Nephron progenitor cell (in vitro differentiated cells): ENCODE results near the gene IGF1R.

ENCODE experiments used
- DNase-seq: peaks from one replicate; pipeline ENCODE4 v3.0.0; 2021
- H3K27ac Mint-ChIP-seq: 2 replicates; pipeline ENCODE4 v1.8.0; 2021; ENCODE audit warnings: mild to moderate bottlenecking, moderate library complexity, mixed read lengths
- H3K27me3 Mint-ChIP-seq: 2 replicates; pipeline ENCODE4 v1.8.0; 2021; ENCODE audit warnings: mild to moderate bottlenecking, low read depth, mixed read lengths; ENCODE audit not compliant: poor library complexity
- H3K36me3 Mint-ChIP-seq: 2 replicates; pipeline ENCODE4 v1.8.0; 2021; ENCODE audit warnings: low read depth, mixed read lengths
- H3K4me1 Mint-ChIP-seq: 2 replicates; pipeline ENCODE4 v1.8.0; 2021; ENCODE audit warnings: mixed read lengths
- H3K4me3 Mint-ChIP-seq: 2 replicates; pipeline ENCODE4 v1.8.0; 2021; ENCODE audit warnings: mild to moderate bottlenecking, moderate library complexity, mixed read lengths
- H3K9me3 Mint-ChIP-seq: 2 replicates; pipeline ENCODE4 v1.8.0; 2021; ENCODE audit warnings: mild to moderate bottlenecking, moderate library complexity, mixed read lengths
- CTCF ChIP-seq: fragments of 200-600 bp; sonication (generic); IDR thresholded peaks from 2 replicates; pipeline ENCODE4 v1.5.0; 2021; ENCODE audit warnings: antibody characterized with exemption

IGF1R gene

GRCh38 chr15:98873441-98874218, 225.3 kb downstream of the IGF1R start:
- DNase-seq = no peak
- Mint-ChIP-seq H3K27ac (peak overlapping the region; percentile 34), H3K4me1 (peaks cover 70% of the 10 kb centered on the region), H3K27me3 (no peaks in the 10 kb centered on the region), H3K36me3 (peaks cover 19% of the 10 kb centered on the region), H3K9me3 (no peaks in the 10 kb centered on the region), H3K4me3 (peak overlapping the region; percentile 15)
- TF ChIP-seq CTCF = no peak

GRCh38 chr15:98874370-98874769, 226.0 kb downstream of the IGF1R start:
- DNase-seq = no peak
- peaks cover 78% of the 10 kb centered on the region for H3K4me1 Mint-ChIP-seq
- H3K27me3 Mint-ChIP-seq = no peaks in the 10 kb centered on the region
- no peaks in the 10 kb centered on the region for H3K9me3 Mint-ChIP-seq
- peaks cover 19% of the 10 kb centered on the region for H3K36me3 Mint-ChIP-seq
- TF ChIP-seq CTCF = no peak
- H3K4me3 Mint-ChIP-seq = peak overlapping the region; percentile 15
- H3K27ac Mint-ChIP-seq = peak overlapping the region; percentile 74

GRCh38 chr15:98874773-98875172, 226.4 kb downstream of the IGF1R start:
- no peak for DNase-seq
- Mint-ChIP-seq H3K27me3 (no peaks in the 10 kb centered on the region), H3K36me3 (peaks cover 17% of the 10 kb centered on the region), H3K27ac (peak overlapping the region; percentile 92), H3K4me1 (peaks cover 82% of the 10 kb centered on the region), H3K9me3 (no peaks in the 10 kb centered on the region), H3K4me3 (no peak overlapping the region)
- no peak for TF ChIP-seq CTCF

GRCh38 chr15:98875309-98875708, 227.0 kb downstream of the IGF1R start:
- Mint-ChIP-seq H3K4me1 (peaks cover 82% of the 10 kb centered on the region), H3K4me3 (peak overlapping the region; percentile 34)

GRCh38 chr15:98876451-98877369, 228.4 kb downstream of the IGF1R start:
- no peak for TF ChIP-seq CTCF
- Mint-ChIP-seq H3K27ac (peak overlapping the region; percentile 13), H3K9me3 (no peaks in the 10 kb centered on the region), H3K4me1 (peaks cover 88% of the 10 kb centered on the region), H3K36me3 (peaks cover 4% of the 10 kb centered on the region), H3K27me3 (no peaks in the 10 kb centered on the region), H3K4me3 (no peak overlapping the region)
- no peak for DNase-seq

More at GRCh38 chr15:98875309-98875708, 227.0 kb downstream of the IGF1R start:
- Mint-ChIP-seq H3K27me3 (no peaks in the 10 kb centered on the region), H3K36me3 (peaks cover 12% of the 10 kb centered on the region), H3K27ac (peak overlapping the region; percentile 21), H3K9me3 (no peaks in the 10 kb centered on the region)
- TF ChIP-seq CTCF = no peak
- DNase-seq = no peak
